Adrenal gland (tissue), 5 donors: ENCODE measurements around the gene TDRD12.

Experiments used
- POLR2A ChIP-seq, 2 donors: fragments of 450-650 bp; IDR thresholded peaks; one replicate each; pipeline ENCODE4 v1.6.1; 2017; ENCODE audit warnings: antibody characterized with exemption in 2 of 2, mild to moderate bottlenecking in 2 of 2, moderate library complexity in 1 of 2
- TF ChIP-seq, protein P1 (sequence below), 6 experiments: fragments of 450-650 bp in 4 of 6; fragments of 200-600 bp in 2 of 6; sonication (generic) in 1 of 6; IDR thresholded peaks; 1 replicate in 5 of 6; 2 replicates in 1 of 6; pipeline versions ENCODE4 v1.5.1 to v1.8.0; 2016 to 2021; ENCODE audit warnings: antibody characterized with exemption in 6 of 6, mild to moderate bottlenecking in 2 of 6, moderate library complexity in 1 of 6
- donor health status: DM: no; HTN: no; CAD: no.

DNA sequence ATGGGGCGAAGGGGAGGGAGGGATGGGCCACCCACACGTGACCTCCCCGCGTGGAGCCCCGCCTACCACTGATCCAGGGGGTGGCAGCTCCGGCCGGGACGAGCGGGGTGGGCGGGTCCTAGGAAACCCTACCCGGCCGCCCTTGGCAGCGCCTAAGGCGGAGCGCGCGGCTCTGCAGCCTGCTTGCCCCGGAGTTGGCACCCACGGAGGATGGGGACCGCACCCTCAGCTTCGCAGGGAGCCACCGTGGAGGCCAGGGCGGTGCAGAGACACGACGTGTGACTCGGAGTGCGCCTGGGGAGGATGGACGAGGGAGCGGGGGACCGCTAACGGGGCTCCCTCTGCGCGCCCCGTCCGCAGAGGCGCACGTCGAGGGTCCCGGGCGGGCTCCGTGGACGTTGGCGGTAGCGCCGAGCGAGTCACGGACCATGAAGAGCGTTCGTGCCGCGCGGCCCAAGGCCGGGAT, 43.8 kb upstream of the TDRD12 start, which contains the start of gene RGS9BP:
- TF ChIP-seq, protein P1, sequence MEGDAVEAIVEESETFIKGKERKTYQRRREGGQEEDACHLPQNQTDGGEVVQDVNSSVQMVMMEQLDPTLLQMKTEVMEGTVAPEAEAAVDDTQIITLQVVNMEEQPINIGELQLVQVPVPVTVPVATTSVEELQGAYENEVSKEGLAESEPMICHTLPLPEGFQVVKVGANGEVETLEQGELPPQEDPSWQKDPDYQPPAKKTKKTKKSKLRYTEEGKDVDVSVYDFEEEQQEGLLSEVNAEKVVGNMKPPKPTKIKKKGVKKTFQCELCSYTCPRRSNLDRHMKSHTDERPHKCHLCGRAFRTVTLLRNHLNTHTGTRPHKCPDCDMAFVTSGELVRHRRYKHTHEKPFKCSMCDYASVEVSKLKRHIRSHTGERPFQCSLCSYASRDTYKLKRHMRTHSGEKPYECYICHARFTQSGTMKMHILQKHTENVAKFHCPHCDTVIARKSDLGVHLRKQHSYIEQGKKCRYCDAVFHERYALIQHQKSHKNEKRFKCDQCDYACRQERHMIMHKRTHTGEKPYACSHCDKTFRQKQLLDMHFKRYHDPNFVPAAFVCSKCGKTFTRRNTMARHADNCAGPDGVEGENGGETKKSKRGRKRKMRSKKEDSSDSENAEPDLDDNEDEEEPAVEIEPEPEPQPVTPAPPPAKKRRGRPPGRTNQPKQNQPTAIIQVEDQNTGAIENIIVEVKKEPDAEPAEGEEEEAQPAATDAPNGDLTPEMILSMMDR (IDR thresholded peaks at IDR 0.05): no peak
- no peak for TF ChIP-seq POLR2A (IDR thresholded peaks at IDR 0.05)
